GM12878 (cell line): ENCODE results near the gene RHCE. TPM values are rescaled to one million over a fixed set of nuclear protein-coding genes. Genes with fewer than 3 reads are reported as not detected.

ENCODE experiments used
- ASH2L ChIP-seq: fragments of 300-600, 200-600 bp; sonication (generic); IDR thresholded peaks from 2 replicates; pipeline ENCODE4 v1.6.1; 2017; ENCODE audit warnings: low read depth, mild to moderate bottlenecking, borderline replicate concordance
- BHLHE40 ChIP-seq, 2 experiments: fragments of 450-650 bp in 1 of 2; IDR thresholded peaks; 2 replicates each; pipeline ENCODE4 v1.6.1; 2011 to 2017; ENCODE audit warnings: low read depth in 2 of 2, borderline replicate concordance in 1 of 2, improper control_type of control experiment in 1 of 2, low read length in 1 of 2, mild to moderate bottlenecking in 1 of 2
- BRCA1 ChIP-seq: IDR thresholded peaks from 2 replicates; pipeline ENCODE4 v1.6.1; 2011; ENCODE audit warnings: low read depth, low read length, improper control_type of control experiment
- CBX3 ChIP-seq: fragments of 200-600 bp; sonication (generic); IDR thresholded peaks from 2 replicates; pipeline ENCODE4 v1.6.1; 2016; ENCODE audit warnings: low read depth, borderline replicate concordance
- CBX5 ChIP-seq: sonication (generic); IDR thresholded peaks from 2 replicates; pipeline ENCODE4 v1.6.1; 2016; ENCODE audit warnings: low read depth, moderate library complexity, mild to moderate bottlenecking, inconsistent platforms
- CHD1 ChIP-seq: IDR thresholded peaks from 2 replicates; pipeline ENCODE4 v1.6.1; 2012; ENCODE audit warnings: low read depth, low read length, improper control_type of control experiment
- DPF2 ChIP-seq: fragments of 450-650 bp; IDR thresholded peaks from 2 replicates; pipeline ENCODE4 v1.6.1; 2017; ENCODE audit warnings: mild to moderate bottlenecking
- ELK1 ChIP-seq: IDR thresholded peaks from 2 replicates; pipeline ENCODE4 v1.6.1; 2012; ENCODE audit warnings: low read depth, low read length, improper control_type of control experiment
- FOS ChIP-seq: IDR thresholded peaks from 3 replicates; pipeline ENCODE4 v1.6.1; 2011; ENCODE audit warnings: borderline replicate concordance; ENCODE audit not compliant: insufficient read length; ENCODE audit errors: extremely low read depth
- GATAD2B ChIP-seq: fragments of 450-650 bp; conservative IDR thresholded peaks from 2 replicates; pipeline ENCODE4 v1.6.1; 2017; ENCODE audit warnings: low read depth, mild to moderate bottlenecking, moderate library complexity
- IRF4 ChIP-seq: IDR thresholded peaks from 2 replicates; pipeline ENCODE4 v1.6.1; 2011; ENCODE audit warnings: low read depth, low read length
- KAT2A ChIP-seq: conservative IDR thresholded peaks from 2 replicates; pipeline ENCODE4 v1.6.1; 2011; ENCODE audit warnings: low read depth, low read length; ENCODE audit not compliant: control insufficient read depth
- MEF2A ChIP-seq: IDR thresholded peaks from 2 replicates; pipeline ENCODE4 v1.6.1; 2011; ENCODE audit warnings: low read depth, mild to moderate bottlenecking, low read length, moderate library complexity; ENCODE audit not compliant: insufficient read depth
- NFYA ChIP-seq: IDR thresholded peaks from 2 replicates; pipeline ENCODE4 v1.6.1; 2011; ENCODE audit warnings: low read depth, mild to moderate bottlenecking, low read length, improper control_type of control experiment, borderline replicate concordance
- PML ChIP-seq: IDR thresholded peaks from 2 replicates; pipeline ENCODE4 v1.6.1; 2012; ENCODE audit warnings: low read length, inconsistent platforms
- RFX5 ChIP-seq: IDR thresholded peaks from 2 replicates; pipeline ENCODE4 v1.6.1; 2011; ENCODE audit warnings: low read depth, low read length, improper control_type of control experiment
- SMAD1 ChIP-seq: fragments of 450-650 bp; IDR thresholded peaks from 2 replicates; pipeline ENCODE4 v1.6.1; 2018; ENCODE audit warnings: mild to moderate bottlenecking, low read depth; ENCODE audit not compliant: partially characterized antibody
- SMARCA5 ChIP-seq: fragments of 450-650 bp; IDR thresholded peaks from 2 replicates; pipeline ENCODE4 v1.6.1; 2017; ENCODE audit warnings: mild to moderate bottlenecking
- SREBF2 ChIP-seq: IDR thresholded peaks from 2 replicates; pipeline ENCODE4 v1.6.1; 2012; ENCODE audit warnings: mild to moderate bottlenecking, low read length
- STAT3 ChIP-seq: IDR thresholded peaks from 2 replicates; pipeline ENCODE4 v1.6.1; 2011; ENCODE audit warnings: low read depth, low read length, improper control_type of control experiment
- TBL1XR1 ChIP-seq: IDR thresholded peaks from 2 replicates; pipeline ENCODE4 v1.6.1; 2012; ENCODE audit warnings: low read depth, low read length, improper control_type of control experiment
- TCF7 ChIP-seq: IDR thresholded peaks from 2 replicates; pipeline ENCODE4 v1.6.1; 2014; ENCODE audit warnings: antibody characterized with exemption, borderline replicate concordance
- ZBTB33 ChIP-seq: fragments of 450-650 bp; IDR thresholded peaks from 2 replicates; pipeline ENCODE4 v1.6.1; 2017; ENCODE audit warnings: mild to moderate bottlenecking
- ZNF687 ChIP-seq: fragments of 450-650 bp; IDR thresholded peaks from 2 replicates; pipeline ENCODE4 v1.6.1; 2017; ENCODE audit warnings: mild to moderate bottlenecking, moderate library complexity
- ZZZ3 ChIP-seq: IDR thresholded peaks from 2 replicates; pipeline ENCODE4 v1.6.1; 2011; ENCODE audit warnings: low read depth; ENCODE audit not compliant: control insufficient read depth, insufficient read length
- polyA plus RNA-seq, 11 experiments: library from polyadenylated mRNA; depleted of rRNA in 4 of 11; unstranded in 6 of 11; stranded (reverse) in 5 of 11; fragments of >200 nt; fragmentation: Nextera tagmentation in 4 of 11; fragmentation: Illumina TruSeq in 1 of 11; extraction: Ambion mirVana in 4 of 11; extraction: Trizol in 1 of 11; gene quantifications; 1 replicate in 1 of 11; 2 replicates in 10 of 11; pipeline versions ENCODE4 v1.2.1 to v1.2.3, GENCODE V29; 2011 to 2016; ENCODE audit warnings: inconsistent platforms in 2 of 11, missing spikeins in 2 of 11, low read depth in 1 of 11
- total RNA-seq, 4 experiments: library from RNA; depleted of rRNA in 3 of 4; stranded (reverse); fragments of >200 nt in 3 of 4; fragmentation: Illumina TruSeq in 1 of 4; extraction: Trizol in 1 of 4; gene quantifications; 2 replicates each; pipeline versions ENCODE4 v1.2.1 to v1.2.3, GENCODE V29; 2013 to 2021

Gene RHCE
- total and polyA plus RNA-seq, 10 of the 15 experiments (the other 5 are each of a cell fraction or from before 2014, with no cell fraction given), result 0.06 to 0.41 (median 0.22) TPM; not detected in 2

DNA sequence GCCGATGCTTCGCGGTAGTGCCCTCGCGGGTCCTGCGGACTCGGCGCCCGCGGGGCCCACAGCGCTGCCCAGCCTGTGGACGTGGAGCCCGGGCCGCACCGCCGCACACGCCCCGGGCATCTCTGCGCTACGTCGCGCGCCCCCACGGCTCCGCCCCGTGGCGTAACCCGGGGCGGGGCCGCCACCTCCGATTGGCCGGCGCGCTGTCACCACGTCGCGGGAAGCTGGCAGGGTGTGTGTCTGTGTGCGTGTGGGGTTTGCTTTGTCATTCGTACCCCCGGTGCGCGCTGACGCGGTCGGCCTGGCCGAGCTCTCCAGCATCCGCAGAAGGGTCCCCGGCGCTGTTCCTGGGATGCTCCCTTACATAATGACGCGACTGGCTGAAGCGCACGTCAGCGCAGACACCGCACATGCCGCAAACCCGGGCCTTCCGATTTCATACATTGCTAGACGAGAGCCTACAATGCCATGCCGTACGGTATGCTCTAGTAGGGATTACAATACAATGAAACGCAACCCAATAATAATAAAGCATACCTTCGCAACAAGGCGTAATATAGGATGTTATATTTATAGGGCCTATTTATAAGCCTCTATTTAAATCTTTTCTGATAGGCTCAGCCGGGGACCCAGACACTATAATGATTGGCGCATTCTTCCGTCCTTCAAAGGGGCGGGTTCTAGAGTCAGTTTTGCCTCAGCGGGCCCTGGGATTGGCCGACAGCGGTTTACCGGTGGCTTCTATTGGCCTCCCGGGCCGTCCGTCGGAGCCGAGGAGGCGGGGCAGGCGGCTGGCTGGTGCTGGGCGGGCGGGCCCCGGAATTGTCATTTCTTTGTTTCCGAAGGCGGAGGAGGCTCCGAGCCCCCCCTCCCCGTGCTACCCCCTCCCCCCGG is 9.7 kb upstream of the RHCE start, which contains the start of gene MACO1 (continued):
- TF ChIP-seq ZNF687, result peak; percentile 94
- TF ChIP-seq SREBF2, result no peak
- no peak for TF ChIP-seq TCF7
- TF ChIP-seq BRCA1, result no peak
- no peak for TF ChIP-seq MEF2A
- no peak for TF ChIP-seq CBX3
- no peak for TF ChIP-seq PML
- TF ChIP-seq DPF2, result peak; percentile 97
- no peak for TF ChIP-seq KAT2A
- peak; percentile 93 for TF ChIP-seq FOS
- 0 out of 2 replicates have a peak, but pooled peaks have one; percentile 8 for TF ChIP-seq TBL1XR1
- no peak for TF ChIP-seq ELK1
- TF ChIP-seq IRF4, result no peak
- TF ChIP-seq RFX5, result peak; percentile 66; the same call in 1 of the 2 replicates
- TF ChIP-seq CBX5, result no peak
- 0 out of 2 replicates have a peak, but pooled peaks have one; percentile 7 for TF ChIP-seq CHD1
- no peak for TF ChIP-seq ASH2L
- TF ChIP-seq SMARCA5, result peak; percentile 84; the same call in 1 of the 2 replicates
- no peak for TF ChIP-seq ZBTB33
- peak; percentile 38 to 76; a peak in 2 of 4 replicates for TF ChIP-seq BHLHE40 (IDR thresholded peaks at IDR 0.05; ENCODE audit: borderline replicate concordance in 1 of 2, low read depth in 2 of 2, low read length in 1 of 2)
- TF ChIP-seq ZZZ3, result no peak
- TF ChIP-seq SMAD1, result peak; percentile 91
- TF ChIP-seq GATAD2B, result peak; percentile 98
- TF ChIP-seq NFYA, result peak; percentile 16; the same call in 1 of the 2 replicates
- TF ChIP-seq STAT3, result no peak
